Stimulated activated CD8-positive, alpha-beta memory T cell treated with anti-CD3 and anti-CD28 coated beads, Interleukin-15, amount 100 ng/mL, for 1 hour (primary cell): Measurements from ENCODE around the gene ELL3.
"Not testable (repeated sequence)": the region's sequence is repeated elsewhere in the genome, so short reads cannot be mapped to it uniquely, and the experiment has no call there.

Experiments
- DNase-seq: peaks from one replicate; pipeline ENCODE4 v3.0.0-alpha.2; 2020; ENCODE audit warnings: low read depth

The ELL3 gene

DNA sequence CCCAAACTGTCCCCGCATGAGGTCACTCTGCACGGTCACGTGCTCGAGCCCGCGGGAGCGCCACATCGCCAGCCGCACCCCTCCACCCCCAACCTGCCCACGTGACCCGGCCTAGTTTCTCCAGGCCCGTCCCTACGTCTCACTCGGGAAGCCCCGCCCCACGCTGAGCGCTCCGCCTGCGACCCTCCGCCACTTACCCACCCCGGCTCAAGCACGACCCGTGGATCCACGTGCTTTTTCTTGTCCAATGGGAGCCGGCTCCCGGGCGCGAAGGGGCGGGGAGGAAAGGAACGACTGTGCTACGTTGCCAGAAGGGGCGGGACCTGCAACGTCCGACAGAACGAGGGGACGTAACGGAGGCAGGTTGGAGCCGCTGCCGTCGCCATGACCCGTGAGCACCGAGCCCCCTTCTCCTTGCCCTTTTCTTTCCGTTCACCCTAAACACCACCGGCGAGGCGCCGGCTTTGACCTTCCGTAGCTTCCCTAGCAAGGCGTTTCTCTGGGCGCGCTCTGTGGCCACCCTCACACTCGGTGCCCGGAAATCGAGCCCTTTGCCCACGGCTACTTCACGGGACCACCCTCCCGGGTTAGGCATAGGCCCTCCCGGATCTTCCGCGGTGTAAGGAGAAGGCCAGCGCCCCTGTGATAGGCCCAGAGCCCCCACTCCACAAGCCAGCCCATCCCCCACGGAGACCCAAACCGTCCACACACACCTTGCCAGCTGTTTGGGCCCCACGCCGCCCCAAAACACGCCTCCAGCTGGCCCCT, 15.4 kb upstream of the ELL3 start, which contains the start of gene SERF2:
Gene SERF2 (plus strand): TSS at position 328 of the 768 bp plus-strand sequence. CDS start 57 bp downstream, at position 385.
- DNase-seq = peak; percentile 99

GRCh38 chr15:43789409-43789808, 12.6 kb upstream of the ELL3 start:
- no peak for DNase-seq

DNA sequence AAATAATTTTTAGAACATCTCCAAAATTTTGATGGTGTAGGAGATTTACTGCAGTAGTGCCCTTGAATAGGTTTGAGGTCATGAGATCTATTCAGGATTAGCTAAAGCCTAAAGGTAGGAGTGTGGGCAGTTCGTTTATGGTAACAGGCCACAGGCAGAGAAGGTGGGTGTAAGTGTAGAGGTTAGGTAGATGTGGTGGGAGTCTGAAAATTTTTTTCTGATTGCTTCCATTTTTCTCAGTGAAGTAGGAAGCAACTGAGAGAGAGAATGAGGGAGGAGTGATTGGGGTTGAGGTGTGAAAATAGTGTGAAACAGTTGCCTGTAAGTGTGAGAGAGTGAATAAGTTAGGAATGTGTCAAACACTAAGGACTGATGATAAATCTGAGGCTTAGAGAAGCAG, 2.2 kb upstream of the ELL3 start:
- DNase-seq = no peak

DNA sequence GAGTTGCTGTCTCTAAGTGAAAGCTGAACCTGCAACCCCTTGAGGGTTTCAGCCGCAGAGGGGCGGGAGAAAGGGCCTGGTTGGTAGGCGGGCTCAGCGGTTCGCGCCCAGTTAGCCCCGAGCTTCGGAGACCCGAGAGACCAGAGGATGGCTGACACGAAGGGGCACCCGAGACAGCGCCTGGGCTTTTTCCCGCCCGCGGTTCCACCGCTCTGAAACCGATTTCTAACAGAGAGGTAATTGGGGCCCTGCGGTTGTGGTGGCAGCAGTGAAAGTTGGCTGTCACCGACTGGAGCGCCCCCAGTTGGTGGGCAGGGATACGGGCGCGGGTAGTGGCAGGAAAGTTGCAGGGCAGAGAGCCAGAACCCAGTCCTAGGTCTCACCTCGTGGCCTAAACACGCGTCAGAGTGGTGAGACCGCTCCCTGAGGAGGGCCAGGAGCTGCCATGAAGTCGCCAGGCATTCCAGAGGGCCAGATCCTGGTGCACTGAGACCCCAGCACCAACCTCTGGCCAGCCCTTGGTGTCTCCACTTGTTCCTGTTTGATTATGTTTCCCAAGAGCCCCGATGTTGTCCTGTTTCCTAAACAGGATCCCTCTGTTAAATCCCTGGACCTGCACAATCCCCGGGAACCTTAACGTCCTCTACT, 625 bp upstream of the ELL3 start:
- peak; percentile 69 for DNase-seq

DNA sequence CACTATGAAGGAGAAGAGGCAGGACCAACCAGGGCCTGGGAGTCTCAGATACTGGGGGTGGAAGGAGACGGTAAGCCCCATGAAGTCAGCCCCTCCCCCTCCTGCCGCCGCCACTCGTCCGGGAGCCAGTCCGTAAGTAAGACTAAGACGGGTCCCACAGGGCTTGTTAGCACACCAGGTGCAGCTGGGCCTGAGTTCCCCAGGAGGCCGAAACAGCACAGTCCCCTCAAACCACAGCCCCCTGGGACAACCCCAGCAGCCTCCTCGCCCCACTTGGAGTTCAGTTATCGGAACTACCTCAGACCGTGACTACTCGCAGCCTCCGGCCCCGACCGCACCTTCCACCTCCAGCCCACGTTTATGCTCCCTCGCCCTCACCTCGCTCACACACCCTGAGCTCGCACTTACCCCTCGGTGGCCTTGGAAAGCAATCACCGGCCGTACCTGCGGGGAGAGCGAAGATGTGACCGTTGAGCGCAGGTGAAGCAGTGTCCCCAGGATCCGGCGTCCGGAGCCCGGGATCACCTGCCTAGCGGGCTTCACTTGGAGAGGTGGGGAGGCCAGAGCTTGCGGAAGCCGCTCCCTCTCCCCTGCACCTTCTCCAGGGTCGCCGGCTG, 557 bp downstream of the ELL3 start:
- DNase-seq = no peak

- DNase-seq = no peak
Measured at GRCh38 chr15:43775411-43775965, 1.3 kb downstream of the ELL3 start.

DNA sequence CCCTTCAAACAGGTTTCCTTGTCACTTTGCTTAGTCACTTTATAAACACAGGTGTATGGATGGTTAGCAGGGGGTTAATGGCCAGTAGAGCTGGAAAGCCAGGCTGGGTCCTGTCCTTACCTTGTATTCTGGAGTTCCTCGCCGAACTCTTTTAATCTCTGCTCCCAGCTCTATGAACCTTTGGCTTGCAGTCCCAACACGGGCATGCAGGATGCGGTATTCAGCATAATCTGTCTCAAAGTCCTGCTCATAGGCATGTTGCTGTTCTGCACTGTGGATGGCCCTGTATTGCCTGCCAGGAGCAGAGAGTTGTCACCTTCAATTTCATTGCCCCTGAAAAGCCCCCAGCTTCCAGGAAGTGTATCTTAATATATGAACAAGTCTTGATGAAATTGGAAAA, 2.7 kb downstream of the ELL3 start:
- DNase-seq = no peak

DNA sequence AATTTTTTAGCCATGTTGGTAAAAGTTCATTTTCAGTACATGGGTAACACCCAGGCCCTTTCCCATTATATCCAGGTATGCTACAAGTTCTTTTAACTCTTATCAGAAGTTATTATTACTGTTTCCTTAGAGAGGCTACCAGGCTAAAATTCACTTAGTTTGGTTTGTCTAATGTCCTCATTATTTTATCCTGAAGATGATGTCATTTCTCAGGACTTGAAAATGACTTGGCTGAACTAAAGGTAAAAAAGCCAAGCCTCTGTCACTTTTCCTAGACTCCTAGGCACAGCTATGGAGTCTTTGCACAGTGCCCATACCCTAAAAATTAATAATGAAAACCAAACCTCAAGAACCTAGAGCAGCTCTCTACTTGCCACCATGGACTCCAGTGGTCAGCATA, 4.1 kb downstream of the ELL3 start:
- DNase-seq = no peak

DNA sequence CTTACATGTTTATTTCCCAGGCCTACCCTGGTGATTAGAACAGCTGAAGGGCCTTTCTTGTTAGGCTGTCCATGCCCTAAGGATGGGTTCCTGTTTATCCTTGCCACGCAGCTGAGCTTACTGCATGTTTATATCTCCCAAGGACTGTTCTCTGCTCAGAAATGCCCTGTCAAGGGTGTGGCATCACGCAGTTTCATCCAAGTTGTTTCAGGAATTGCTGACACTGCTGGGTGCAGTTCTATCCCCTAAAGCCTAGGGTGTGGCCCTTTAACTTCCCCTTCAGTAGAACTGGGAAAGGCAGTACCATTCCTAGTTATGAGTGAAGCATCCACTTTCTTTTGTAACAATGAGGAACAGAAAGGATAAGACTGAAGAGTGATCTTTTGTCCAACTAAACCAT, 5.0 kb downstream of the ELL3 start:
- no peak for DNase-seq

DNA sequence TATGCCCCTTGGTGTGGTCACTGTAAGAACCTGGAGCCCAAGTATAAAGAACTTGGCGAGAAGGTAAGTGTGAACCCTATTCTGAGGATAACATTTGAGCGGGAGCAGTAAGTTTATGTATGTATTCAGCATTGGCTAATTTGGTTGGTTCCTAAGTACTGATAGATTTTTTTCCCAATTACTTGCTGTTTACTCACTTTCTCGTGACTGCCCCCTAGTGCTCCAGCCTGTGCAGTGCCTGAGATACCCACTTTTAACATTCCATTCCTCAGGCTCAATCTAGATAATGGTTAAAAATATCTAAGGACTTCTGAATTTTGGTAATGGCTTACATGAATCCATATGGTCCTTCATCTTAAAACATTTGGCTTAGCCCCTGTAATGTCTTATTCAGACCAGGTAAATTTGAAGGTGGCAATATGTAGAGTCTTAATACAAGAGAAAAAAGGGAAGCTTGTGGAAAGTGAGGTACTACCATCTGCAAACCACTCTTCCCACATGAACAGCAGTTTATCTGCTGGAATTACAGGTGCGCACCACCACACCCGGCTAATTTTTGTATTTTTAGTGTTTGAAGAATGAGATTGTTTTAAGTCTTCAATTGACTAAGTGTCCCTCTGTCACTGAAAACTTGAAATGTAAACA, 7.1 kb downstream of the ELL3 start:
- DNase-seq = peak; percentile 44

- no peak for DNase-seq
Measured at GRCh38 chr15:43763819-43764446, 12.8 kb downstream of the ELL3 start.

DNA sequence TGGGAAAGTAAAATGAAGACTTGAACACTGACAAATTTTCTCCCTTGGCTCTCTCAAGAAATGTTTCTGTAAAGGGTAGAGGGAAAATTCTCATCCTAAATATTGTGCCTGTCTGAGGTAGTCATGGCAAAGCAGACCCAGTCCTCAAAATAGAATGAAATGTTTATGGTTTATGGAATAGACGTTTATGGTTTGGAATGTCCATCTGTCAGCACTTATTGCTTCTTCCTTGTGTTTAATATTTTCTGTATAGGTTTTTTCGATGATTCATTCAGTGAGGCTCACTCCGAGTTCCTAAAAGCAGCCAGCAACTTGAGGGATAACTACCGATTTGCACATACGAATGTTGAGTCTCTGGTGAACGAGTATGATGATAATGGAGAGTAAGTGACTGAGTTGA, 13.9 kb downstream of the ELL3 start:
- DNase-seq = no peak

GRCh38 chr15:43751885-43752284, 24.9 kb downstream of the ELL3 start:
- no peak for DNase-seq

- no peak for DNase-seq
Measured at GRCh38 chr15:43749690-43750345, 26.9 kb downstream of the ELL3 start.

GRCh38 chr15:43748376-43748775, 28.4 kb downstream of the ELL3 start:
- no peak for DNase-seq

GRCh38 chr15:43746903-43747309, 29.9 kb downstream of the ELL3 start:
- DNase-seq = not testable (repeated sequence)

DNA sequence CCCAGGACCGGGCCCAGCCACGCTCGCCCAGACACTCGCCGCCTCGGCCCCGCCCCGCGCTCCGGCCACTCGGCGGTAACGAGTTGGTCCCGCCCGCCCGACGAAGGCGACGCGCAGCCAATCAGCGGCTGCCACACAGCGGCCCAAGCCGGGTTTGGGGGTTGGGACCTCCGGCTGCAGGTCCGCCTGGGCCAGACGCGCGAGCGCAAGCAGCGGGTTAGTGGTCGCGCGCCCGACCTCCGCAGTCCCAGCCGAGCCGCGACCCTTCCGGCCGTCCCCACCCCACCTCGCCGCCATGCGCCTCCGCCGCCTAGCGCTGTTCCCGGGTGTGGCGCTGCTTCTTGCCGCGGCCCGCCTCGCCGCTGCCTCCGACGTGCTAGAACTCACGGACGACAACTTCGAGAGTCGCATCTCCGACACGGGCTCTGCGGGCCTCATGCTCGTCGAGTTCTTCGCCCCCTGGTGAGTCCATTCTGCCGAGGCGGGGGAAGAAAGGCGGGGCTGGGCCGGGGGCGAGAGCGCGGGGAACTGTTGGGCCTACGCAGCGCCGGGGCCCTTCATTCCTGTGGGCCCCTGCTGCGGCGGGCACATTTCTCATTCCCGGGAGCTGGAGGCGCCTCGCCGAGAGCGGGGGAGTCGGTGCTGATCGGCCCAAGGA, 30.4 kb downstream of the ELL3 start, which contains the start of gene PDIA3:
Gene PDIA3 (plus strand): TSS at position 194 of the 658 bp plus-strand sequence. CDS start 102 bp downstream, at position 296.
- DNase-seq = peak; percentile 73

- no peak for DNase-seq
Measured at GRCh38 chr15:43735416-43735815, 41.4 kb downstream of the ELL3 start.

DNA sequence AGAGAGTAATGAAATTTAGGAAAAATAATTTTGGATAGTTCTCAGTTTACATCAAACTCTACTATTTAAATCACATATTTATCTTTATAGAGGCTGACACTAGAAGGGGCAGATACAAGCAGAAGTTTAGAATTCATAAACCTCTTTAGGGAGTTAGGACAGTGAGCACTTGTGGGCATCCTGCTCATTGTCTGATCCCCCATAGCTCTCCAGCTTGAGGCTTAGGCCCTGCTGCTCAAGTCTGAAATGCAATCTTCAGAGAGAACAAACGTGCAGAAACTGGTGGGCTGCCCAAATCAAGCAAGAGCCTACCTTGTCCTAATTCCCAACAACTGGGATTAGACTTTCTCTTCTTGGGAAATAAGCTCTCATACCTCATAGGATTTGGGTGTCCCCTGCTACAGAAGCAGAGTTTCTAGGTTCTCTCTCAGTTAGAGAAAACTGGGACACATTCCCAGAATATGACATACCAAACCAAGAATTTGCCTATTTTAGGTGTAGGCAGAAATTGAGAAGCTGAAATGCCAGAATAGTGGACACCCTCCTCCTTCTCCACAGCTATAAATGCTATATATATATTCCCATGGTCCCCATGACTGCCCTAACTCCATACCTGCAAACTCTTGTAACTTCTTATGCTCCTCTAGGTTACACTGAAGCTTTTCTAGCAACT, 48.6 kb downstream of the ELL3 start:
- not testable (repeated sequence) for DNase-seq

GRCh38 chr15:43726306-43726705, 50.5 kb downstream of the ELL3 start:
- not testable (repeated sequence) for DNase-seq
